Tongue (tissue), 2 donors: ENCODE results near the gene TMEM130. TPM values are rescaled to one million over a fixed set of nuclear protein-coding genes. Genes with fewer than 3 reads are reported as not detected.

Source experiments
- DNase-seq: peaks from one replicate; pipeline ENCODE4 v3.0.0-alpha.2; 2015
- total RNA-seq: library from RNA; depleted of rRNA; stranded (reverse); fragments of >200 nt; gene quantifications from one replicate; pipeline ENCODE4 v1.2.3, GENCODE V29; 2014

The TMEM130 gene
- total RNA-seq, 1 donor from 2014 or later = 3.5 TPM

DNA sequence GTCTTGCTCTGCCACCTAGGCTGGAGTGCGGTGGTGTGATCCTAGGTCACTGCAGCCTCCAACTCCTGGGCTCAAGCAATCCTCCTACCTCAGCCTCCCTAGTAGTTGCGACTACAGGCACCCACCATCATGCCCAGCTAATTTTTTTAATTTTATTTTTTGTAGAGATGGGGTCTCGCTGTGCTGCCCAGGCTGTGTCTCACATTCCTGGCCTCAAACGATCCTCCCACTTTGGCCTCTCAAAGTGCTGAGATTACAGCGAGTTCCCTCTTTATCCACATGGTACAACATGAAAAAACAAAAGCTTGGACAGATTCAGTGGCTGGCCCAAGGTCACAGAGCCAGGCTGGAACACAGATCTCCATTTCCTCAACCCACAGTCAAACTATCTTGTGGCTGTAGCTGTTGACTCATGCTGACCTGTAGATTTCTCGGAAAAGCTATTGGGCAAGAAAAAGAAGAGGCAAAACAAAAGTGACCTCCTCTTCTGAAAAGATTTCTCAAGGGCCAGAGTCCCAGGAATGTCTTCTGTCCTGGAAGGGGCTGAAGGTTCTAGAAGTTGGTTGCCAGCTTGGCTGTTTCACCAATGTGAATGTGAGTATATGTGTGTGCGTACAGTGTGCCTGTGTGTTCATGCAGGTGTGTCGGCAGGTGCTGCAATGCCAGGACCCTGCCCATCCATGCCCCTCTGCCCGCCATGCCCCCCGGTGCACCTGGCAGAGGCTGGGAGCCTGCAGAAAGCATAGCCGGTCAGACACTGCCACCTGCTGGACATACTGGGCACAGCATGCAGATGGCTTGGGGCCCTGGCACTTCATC, 28.4 kb downstream of the TMEM130 start:
- peak; percentile 68 for DNase-seq

DNA sequence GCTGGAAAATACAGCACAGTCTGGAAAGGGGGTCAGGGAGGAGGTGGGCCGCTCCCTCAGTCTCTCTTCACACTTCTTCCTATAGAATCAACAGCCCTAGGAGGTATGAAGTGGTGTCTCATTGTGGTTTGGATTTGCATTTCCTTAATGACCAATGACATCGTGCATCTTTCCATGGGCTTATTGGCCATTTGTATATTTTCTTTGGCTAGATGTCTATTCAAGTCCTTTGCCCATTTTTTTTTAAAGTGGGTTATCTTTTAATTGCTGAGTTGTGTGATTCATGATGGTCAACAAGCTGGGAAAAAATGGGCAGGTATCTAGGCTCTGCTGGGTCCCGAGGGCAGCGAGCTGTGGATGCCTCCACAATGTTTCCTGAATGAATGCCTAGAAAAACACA, 29.1 kb downstream of the TMEM130 start:
- no peak for DNase-seq

DNA sequence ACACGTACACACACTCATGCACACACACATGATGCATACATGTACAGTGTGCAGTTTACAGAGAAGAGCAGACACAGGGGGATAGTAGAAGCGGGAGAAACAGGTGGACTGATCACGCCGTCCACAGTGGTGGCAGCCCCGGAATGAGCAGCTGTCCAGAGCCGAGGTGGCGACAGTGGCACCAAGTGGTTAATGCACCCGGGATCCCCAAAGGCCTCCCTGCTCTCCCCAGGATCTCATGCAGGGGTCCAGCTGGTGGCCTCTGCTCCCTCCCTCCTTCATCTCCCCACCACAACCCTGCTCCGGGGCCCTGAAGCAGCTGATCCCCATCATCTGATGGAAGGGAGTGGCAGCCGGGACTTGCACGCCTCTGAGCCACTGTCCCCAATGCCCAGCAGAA, 29.7 kb downstream of the TMEM130 start:
- no peak for DNase-seq

DNA sequence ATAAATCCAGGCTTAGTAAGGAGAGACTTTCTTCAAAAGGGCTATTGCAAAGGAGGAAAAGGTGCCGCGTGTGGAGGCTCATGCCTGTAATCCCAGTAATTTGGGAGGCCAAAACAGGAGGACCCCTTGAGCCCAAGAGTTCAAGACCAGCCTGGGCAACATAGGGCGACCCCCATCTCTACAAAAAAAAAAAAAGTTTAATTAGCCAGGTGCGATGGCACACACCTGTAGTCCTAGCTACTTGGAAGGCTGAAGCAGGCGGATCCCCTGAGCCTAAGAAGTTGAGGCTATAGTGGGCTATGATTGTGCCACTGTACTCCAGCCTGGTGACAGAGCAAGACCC, 32.2 kb downstream of the TMEM130 start:
- DNase-seq = no peak

DNA sequence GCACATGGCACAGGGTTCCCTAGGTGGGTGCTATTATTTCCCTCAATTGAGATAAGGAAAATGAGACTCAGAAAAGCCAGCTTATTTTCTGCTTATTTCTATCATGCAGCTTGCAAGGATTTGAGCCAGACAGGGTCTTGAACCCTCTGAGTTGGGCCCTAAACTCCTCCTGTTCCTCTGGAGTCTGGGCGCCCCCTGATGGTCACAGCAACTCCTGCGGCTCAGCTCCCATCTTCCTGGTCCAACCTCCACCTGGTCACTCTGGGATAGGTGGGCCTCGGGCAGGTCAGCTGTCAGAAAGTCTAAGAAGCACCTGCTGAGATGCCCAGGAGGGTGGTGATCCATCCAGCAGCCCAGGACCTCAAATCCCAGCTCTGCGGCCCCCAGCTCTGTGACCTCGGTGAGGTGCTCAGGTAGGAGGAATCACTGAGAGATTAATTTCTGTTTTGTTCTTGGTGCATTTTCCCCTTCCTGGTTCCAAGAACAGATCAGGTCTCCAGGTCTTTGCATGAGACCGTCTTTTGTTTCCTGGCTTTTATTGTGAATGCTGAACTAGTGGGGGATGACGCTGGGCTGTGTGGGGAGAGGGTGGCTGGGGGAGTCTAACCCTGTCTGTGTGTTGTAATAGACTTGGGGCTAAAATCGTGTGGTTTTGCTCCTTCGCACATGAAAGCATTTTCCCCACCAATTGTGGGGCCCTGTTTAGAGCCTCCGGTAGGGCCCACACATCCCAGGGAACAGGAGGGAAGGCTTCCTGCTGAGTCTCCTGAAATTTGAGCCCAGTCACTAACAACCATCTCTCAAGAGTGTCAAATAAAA, 32.8 kb downstream of the TMEM130 start:
- DNase-seq = peak; percentile 60

DNA sequence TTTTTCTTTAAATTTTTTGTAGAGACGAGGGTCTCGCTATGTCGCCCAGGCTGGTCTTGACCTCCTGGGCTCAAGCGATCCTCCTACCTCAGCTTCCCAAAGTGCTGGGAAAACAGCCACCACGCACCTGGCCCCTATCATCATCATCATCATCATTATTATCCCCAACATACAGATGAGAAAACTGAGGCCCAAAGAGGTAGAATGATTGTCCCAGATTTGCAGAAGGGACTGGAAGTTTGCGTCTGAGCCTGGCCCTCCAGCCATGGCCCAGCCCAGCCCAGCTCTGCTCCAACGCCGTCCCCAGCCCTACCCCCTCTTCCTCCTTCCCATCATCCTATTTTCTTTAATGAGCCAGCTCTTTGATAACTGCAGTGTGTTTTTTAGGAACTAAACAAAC, 34.9 kb downstream of the TMEM130 start:
- no peak for DNase-seq

DNA sequence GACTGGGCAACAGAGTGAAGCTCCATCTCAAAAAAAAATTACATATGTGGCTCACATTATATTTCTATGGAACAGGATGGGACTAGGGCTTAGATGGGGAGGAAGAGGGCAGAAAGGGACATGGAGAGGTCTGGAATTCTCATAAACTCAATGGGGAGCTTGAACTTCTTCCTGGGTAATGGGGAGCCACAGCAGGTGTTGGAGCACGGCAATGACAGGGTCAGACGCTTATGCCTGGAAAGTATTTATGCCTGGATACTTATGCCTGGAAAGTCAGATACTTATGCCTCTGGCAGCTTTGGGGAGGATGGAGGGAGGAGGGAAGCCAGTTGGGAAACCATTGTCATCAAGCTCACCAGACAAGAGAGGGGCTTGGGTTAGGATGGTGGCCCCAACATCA, 36.8 kb downstream of the TMEM130 start:
- DNase-seq = no peak

DNA sequence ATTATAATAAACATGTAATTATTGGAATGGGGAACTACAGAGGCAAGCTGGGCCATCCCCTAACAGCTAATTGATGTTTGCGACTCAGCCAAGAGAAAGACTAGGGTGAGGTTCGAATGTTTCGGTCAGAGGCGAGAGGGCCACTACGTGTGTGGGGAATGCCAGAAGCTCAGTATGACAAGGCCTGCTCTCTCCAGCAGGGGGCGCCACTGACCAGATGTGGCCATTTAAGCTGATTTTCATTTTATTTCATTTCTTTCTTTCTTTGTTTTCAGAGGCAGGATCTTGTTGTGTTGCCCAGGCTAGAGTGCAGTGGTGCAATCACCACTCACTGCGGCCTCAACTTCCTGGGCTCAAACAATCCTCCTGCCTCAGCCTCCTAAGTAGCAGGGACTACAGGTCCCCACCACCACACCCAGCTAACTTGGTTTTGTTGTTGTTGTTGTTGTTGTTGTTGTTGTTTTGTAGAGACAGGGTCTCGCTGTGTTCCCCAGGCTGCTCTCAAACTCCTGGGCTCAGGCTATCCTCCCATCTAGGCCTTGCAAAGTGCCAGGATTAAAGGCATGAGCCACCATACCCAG, 38.1 kb downstream of the TMEM130 start:
- no peak for DNase-seq

DNA sequence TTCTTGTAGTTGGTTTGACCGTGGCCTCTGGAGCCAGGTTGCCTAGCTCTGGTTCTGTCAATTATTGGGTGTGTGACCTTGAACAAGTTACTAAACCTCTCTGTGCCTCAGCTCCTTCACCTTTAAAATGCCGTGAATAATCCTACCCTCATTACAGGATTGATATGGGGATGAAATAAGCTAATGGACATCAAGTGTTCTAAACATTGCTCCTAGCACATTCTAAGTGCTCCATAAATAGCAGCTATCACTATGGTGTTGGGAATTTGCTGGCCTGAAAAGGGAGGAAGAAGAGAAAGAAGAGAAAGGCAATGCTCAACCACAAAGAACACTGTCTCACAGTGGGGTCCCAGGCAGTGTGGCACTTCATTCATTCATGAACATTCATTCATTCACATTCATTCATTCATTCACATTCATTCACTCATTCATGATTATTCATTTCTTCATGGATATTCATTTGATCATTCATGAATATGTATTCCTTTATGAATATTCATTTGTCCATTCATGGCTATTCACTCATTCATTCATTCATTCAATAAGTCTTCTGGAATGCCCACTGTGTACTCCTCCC, 38.8 kb downstream of the TMEM130 start:
- no peak for DNase-seq

DNA sequence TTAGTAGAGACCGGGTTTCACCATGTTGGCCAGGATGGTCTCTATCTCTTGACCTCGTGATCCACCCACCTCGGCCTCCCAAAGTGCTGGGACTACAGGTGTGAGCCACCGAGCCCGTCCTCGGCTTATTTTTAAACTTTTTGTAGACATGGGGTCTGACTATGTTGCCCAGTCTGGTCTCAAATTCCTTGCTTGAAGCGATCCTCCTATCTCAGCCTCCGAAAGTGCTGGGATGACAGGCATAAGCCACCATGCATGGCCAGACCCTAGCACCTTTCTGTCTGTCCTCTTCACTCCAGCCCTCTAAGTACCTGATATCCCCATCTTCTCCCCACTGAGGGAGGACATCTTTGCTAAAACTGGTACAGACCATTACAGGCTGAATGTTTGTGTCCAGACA, 41.4 kb downstream of the TMEM130 start:
- DNase-seq = no peak

DNA sequence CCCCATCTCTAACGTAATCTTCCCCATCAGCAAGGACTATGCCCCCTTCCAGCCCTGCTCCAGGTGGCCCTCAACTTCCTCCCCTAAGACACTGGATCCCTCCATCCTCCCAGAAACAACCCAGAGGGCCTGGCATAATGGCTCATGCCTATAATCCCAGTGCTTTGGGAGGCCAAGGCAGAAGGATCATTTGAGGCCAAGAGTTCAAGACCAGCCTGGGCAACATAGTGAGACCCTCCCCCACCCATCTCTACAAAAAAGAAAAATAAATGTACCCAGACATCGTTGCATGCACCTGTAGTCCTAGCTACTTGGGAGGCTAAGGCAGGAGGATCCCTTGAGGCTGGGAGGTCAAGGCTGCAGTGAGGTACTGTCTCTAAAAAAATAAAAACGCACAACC, 42.6 kb downstream of the TMEM130 start:
- no peak for DNase-seq

DNA sequence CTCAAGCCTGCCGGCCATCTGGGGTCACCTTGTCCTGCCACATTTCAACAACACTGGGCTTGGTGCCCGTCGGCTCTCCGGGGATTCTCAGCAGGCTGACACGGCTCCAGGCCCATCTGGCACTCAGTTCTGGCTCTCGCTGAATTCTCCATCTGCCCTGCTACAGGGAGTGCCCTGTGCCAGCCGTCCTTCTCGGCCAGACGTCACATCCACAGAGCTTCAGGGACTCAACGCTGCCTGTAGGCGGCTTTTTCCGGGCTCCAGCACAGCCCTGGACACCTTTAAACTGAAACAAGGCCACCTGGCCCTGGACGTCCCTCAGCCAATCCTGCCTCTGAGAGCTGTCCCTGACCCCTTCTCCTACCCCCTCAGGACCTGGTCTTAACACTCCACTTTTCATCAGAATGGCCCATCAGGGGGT, 43.0 kb downstream of the TMEM130 start:
- DNase-seq = peak; percentile 89

DNA sequence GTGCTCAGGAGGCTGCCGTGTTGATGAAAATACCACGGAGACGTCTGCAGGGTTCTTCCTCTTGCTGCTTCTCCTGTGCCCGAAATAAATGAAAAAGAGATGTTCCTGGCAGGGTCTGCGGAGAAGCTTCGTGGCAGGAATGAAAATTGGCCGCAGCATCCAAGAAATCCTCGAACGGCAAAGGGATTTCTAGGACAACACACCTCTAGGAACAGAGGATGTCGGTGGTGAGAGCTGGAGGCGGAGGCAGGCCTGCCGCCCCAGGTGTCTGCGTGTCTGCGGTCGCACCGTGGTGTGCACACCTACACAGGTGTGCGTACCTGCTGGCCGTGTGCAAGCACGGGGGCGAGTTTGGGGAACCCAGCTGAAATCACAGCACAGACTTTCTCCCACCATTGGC, 43.4 kb downstream of the TMEM130 start:
- peak; percentile 38 for DNase-seq

DNA sequence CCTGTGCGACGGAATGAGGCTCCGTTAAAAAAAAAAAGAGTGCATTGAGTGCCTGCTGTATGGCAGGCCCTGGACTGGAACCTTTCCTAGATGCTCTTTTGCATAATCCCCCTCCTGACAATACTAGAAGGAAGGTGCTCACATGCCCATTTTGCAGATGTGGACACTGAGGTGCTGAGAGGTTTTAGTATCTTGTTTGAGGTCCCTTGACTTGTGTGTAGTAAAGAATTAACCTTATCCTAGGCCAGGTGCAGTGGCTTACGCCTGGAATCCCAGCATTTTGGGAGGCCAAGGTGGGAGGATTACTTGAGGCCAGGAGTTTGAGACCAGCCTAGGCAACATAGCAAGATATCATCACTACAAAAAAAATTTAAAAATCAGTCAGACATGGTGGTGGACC, 46.6 kb downstream of the TMEM130 start:
- no peak for DNase-seq

DNA sequence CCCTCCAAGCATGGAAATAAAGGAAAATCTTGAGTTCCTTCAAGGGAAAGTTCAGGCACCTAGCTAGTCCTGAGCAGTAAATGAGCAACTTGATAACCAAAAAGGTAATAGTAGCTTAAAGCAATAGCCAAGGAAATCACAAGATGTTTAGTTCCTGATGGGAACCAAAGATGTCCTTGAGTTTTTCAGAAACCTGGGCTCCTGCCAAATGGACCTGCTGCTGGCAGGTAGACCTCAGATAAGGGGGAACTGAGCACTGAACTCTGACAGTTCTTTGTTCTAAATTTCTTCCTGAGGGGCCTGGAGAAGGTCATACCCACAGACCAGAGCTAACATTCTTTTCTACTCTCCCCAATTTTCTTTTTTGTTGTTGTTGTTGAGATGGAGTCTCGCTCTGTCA, 48.5 kb downstream of the TMEM130 start:
- no peak for DNase-seq

DNA sequence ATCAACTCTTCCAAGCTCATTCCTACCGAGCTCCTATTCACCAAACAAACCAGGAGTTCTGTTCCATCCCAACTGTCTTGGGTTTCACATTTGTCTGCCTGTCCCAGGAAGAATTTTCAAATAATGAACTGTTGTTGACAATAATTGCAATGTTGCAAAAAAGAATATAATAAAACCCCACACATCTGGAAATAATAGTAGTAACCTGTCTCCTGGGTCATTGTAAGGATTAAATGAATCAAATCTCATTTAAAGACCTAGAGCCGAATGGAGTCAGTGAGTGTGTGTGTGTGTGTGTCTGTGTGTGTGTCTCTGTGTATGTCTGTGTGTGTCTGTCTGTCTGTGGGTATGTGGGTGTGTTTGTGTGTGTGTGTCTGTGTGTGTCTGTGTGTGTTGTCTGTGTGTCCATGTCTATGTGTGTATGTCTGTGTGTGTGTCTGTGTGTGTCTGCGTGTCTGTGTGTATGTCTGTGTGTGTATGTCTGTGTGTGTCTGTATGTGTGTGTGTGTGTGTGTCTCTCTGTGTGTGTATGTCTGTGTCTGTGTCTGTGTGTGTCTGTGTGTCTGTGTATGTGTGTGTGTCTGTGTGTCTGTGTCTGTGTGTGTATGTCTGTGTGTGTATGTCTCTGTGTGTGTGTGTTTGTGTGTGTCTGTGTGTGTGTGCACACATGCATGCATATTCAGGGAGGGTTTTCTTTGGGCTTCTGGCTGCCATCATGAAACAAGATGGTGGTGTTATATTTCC, 52.7 kb downstream of the TMEM130 start:
- no peak for DNase-seq

DNA sequence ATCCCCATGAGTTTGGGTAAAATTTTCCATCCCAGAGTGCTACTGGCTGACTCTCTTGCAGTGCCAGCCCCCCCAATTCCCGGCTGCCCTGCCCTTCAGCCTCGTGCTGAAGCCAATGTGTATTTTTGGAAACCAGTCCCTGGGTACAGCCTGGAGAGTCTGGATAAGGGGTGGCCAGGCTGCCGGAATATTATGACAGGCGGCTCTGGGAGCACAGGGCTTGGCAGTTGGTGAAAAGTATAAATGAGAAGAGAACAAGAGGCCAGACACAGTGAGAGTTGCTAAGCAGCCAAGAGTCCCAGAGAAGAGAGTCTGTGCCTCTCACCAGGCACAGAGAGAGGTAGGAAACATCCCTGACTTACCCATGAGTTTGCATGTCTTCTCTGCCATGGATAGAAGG, 53.6 kb downstream of the TMEM130 start:
- DNase-seq = no peak

DNA sequence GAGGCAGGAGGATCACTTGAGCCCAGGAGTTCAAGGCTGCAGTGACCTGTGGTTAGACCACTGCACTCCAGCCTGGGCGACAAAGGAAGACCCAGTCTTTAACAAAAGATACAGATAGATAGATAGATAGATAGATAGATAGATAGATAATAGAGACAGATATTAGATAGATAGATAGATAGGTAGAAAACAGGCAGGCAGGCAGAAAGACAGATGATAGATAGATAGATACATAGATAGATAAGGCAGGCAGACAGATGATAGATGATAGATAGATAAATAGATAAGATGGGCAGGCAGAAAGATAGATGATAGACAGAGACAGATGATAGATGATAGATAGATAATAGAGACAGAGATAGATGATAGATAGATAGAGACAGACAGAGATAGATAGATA, 54.5 kb downstream of the TMEM130 start:
- DNase-seq = no peak

DNA sequence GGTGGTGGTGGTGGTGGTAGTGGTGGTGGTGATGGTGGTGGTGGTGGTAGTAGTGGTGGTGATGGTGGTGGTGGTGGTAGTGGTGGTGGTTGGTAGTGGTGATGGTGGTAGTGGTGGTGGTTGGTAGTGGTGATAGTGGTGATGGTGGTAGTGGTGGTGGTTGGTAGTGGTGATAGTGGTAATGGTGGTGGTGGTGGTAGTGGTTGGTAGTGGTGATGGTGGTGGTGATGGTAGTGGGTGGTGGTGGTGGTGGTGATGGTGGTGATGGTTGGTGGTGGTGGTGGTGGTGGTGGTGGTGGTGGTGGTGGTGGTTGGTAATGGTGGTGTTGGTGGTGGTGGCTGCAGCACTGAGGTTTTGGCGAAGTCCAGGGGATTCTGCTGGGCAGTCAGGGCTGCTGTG, 58.5 kb downstream of the TMEM130 start:
- DNase-seq = no peak

DNA sequence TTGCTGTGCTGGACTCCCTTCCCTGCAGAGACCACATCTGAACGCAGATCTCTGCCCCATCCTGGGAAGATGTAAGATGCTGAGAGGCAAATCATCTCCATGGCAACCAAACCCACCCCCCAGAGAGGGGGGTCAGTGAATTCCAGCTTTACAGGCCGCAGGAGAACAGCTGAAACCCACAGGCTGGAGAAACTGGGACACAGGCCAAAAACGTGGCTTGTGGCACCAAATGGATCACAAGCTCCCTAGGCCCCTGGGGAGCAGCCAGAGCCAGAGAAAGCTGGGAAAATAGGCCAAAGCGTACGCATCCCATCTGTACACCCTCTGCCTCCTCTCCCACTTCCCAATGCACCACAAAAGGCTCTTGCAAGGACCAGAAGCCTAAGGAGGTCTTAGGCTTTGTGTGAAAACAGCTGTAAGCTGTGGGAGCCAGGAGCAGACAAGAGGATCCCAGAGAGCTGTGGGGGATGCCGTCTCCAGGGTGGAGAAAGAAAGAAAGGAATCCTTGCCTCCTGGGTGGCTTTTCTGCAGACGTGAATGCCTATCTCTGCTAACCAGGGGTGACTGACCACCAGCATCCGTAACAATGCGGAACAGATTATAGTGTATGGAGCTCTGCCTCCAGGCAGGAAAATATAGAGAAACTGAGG, 59.5 kb downstream of the TMEM130 start:
- peak; percentile 89 for DNase-seq

DNA sequence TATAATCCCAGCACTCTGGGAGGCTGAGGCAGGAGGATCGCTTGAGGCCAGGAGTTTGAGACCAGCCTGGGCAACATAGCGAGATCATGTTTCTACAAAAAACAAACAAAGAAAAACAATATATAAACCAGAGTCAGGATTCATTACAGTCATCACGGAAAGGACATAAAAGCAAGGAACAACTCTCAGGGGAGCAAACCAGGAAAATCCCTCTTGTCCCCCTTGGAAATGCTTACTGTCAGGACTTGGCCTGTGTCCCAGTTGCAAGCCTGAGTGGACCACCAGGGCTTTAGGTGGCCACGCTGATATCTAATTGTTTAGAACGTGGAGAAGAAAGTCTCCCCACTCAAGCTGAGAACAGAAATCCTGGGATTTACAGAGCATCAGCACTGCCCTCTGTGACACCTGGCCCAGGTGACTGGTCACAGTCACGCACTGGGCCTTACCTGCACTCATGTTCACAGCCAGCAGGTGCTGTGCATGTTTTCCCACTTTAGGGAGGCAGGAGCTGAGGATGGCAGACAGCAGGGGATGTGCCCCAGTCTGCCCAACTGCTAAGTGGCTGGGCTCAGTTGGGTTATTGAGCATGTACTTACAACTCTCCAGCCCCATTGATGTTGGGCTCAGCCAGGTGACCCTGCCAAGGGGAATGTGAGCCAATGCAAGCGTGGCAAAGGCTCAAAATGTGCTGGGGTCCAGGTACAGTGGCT, 60.9 kb downstream of the TMEM130 start:
- no peak for DNase-seq
